ENCODE data around the gene FXYD4. TPM values are rescaled to one million over a fixed set of nuclear protein-coding genes. Genes with fewer than 3 reads are reported as not detected.

FXYD4 gene
- total RNA-seq, 1 experiment from 2014 or later: not detected

GRCh38 chr10:43350156-43350555 lies 21.3 kb upstream of the FXYD4 start:
- H3K4me3 Mint-ChIP-seq: no peak overlapping the region
- no peaks in the 10 kb centered on the region for H3K9me3 Mint-ChIP-seq
- peaks cover 31% of the 10 kb centered on the region for H3K4me1 Mint-ChIP-seq
- ChIA-PET CTCF (interaction anchor here (1.0 to 1.6 kb wide), 3 partner anchors 30 to 147 kb away, joined by 3 to 5 read pairs (median 3); no protein-coding TSS in a partner anchor), POLR2A (no interaction called here)
- DNase-seq (ENCODE audit: low spot score): no peak
- TF ChIP-seq CREM (CRISPR knock-in tag; IDR thresholded peaks at IDR 0.05): no peak
- no peak for TF ChIP-seq ZNF121 (CRISPR knock-in tag; IDR thresholded peaks at IDR 0.05)
- no peak for TF ChIP-seq ZNF396 (CRISPR knock-in tag; IDR thresholded peaks at IDR 0.05; ENCODE audit: borderline replicate concordance)
- no peak for TF ChIP-seq AR (CRISPR knock-in tag; IDR thresholded peaks at IDR 0.05)
- no peak for TF ChIP-seq ERG (CRISPR knock-in tag; IDR thresholded peaks at IDR 0.05)
- no peak for TF ChIP-seq RORB (CRISPR knock-in tag; IDR thresholded peaks at IDR 0.05)
- no peak for TF ChIP-seq ZNF423 (CRISPR knock-in tag; IDR thresholded peaks at IDR 0.05)
- TF ChIP-seq NR2C2 (CRISPR knock-in tag; IDR thresholded peaks at IDR 0.05): no peak
- no peak for TF ChIP-seq SMAD3 (CRISPR knock-in tag; IDR thresholded peaks at IDR 0.05; ENCODE audit: borderline replicate concordance)
- no peak for TF ChIP-seq ZBTB43 (CRISPR knock-in tag; IDR thresholded peaks at IDR 0.05)
- TF ChIP-seq, protein P1, sequence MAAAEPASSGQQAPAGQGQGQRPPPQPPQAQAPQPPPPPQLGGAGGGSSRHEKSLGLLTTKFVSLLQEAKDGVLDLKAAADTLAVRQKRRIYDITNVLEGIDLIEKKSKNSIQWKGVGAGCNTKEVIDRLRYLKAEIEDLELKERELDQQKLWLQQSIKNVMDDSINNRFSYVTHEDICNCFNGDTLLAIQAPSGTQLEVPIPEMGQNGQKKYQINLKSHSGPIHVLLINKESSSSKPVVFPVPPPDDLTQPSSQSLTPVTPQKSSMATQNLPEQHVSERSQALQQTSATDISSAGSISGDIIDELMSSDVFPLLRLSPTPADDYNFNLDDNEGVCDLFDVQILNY (CRISPR knock-in tag; IDR thresholded peaks at IDR 0.05): no peak
- TF ChIP-seq ZNF512 (CRISPR knock-in tag; IDR thresholded peaks at IDR 0.05; ENCODE audit: borderline replicate concordance): no peak
- no peak for TF ChIP-seq JAZF1 (CRISPR knock-in tag; IDR thresholded peaks at IDR 0.05)
- no peak for TF ChIP-seq FOXP1 (CRISPR knock-in tag; IDR thresholded peaks at IDR 0.05; ENCODE audit: borderline replicate concordance)
- TF ChIP-seq, protein P2, sequence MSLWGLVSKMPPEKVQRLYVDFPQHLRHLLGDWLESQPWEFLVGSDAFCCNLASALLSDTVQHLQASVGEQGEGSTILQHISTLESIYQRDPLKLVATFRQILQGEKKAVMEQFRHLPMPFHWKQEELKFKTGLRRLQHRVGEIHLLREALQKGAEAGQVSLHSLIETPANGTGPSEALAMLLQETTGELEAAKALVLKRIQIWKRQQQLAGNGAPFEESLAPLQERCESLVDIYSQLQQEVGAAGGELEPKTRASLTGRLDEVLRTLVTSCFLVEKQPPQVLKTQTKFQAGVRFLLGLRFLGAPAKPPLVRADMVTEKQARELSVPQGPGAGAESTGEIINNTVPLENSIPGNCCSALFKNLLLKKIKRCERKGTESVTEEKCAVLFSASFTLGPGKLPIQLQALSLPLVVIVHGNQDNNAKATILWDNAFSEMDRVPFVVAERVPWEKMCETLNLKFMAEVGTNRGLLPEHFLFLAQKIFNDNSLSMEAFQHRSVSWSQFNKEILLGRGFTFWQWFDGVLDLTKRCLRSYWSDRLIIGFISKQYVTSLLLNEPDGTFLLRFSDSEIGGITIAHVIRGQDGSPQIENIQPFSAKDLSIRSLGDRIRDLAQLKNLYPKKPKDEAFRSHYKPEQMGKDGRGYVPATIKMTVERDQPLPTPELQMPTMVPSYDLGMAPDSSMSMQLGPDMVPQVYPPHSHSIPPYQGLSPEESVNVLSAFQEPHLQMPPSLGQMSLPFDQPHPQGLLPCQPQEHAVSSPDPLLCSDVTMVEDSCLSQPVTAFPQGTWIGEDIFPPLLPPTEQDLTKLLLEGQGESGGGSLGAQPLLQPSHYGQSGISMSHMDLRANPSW (CRISPR knock-in tag; conservative IDR thresholded peaks at IDR 0.05; ENCODE audit: low read depth): no peak
- no peak for TF ChIP-seq ESRRA (CRISPR knock-in tag; IDR thresholded peaks at IDR 0.05; ENCODE audit: borderline replicate concordance)
- TF ChIP-seq ZNF416 (CRISPR knock-in tag; IDR thresholded peaks at IDR 0.05): no peak
- no peak for TF ChIP-seq IRF2 (CRISPR knock-in tag; IDR thresholded peaks at IDR 0.05; ENCODE audit: borderline replicate concordance, low read depth)
- no peak for TF ChIP-seq KAT7 (CRISPR knock-in tag; IDR thresholded peaks at IDR 0.05; ENCODE audit: borderline replicate concordance)
- no peak for ATAC-seq
- no peaks in the 10 kb centered on the region for H3K27me3 Mint-ChIP-seq (ENCODE audit: low read depth)
- no peak overlapping the region for H3K27ac Mint-ChIP-seq
- no peaks in the 10 kb centered on the region for H3K36me3 Mint-ChIP-seq

All from WTC11 (cell line).